NCI-H345 treated with DMSO at 0.1 percent for 48 hours (cell line): ENCODE data around the gene ACSL1.
"Not testable (repeated sequence)": the region's sequence is repeated elsewhere in the genome, so short reads cannot be mapped to it uniquely, and the experiment has no call there.

Experiments
- DNase-seq: peaks from one replicate; lab custom pipeline; 2025; ENCODE audit not compliant: unreplicated experiment; lab: John Stamatoyannopoulos, UW

ACSL1 gene

DNA sequence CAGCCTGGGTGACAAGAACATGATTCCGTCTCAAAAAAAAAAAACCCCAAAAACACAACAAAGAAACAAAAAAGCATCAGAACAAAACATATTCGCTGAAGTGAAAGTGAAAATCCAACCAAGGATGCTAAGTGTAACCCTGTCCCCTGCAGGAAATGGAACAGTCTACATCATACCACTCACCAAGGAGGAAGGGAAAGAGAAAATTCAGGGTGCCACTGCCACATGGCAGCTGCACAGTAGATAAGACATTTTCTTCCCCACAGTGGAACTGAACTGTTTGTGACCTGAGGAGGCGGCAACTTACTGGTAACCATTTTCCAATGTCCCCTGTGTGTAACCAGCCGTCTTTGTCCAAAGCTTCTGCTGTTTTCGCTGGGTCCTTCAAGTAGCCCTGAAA lies 63.7 kb downstream of the ACSL1 start:
- DNase-seq, result no peak

DNA sequence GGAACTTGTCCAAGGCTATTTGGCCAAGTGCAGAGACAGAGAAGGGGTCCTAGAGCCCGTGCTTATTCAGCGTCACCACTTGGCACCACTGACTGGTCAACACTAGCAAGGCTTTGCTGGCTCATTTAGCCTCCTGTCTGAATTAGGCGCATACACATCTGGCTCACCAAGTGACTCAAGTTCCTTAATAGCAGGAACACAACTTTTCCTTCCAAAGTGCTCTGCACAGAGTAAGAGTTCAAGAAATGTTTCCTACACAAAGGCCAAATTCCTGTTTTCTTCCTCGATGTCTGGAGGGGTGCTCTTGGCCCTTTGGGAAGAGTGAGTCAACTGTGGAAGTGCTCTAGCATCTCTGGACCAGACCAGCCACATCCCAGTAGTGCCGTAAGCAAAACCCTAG lies 65.1 kb downstream of the ACSL1 start:
- DNase-seq, result no peak

DNA sequence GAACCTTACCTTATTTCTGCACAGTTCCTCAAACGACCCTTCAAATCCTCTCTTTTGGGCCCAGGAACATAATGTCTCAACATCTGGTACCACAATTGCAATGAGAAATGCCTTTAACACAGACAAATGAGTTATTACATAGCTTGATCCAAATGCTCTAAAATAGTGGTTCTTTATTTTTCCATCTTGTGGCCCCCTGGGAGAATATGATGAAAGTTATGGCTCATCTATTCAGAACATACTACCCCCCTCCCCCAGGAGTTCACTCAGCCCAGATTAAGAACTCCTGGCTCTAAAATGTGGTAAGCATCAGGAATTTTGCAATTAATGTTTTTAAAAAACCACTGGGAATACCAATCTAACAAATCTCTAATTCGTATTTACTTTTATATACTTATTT lies 68.0 kb downstream of the ACSL1 start:
- DNase-seq, result no peak

DNA sequence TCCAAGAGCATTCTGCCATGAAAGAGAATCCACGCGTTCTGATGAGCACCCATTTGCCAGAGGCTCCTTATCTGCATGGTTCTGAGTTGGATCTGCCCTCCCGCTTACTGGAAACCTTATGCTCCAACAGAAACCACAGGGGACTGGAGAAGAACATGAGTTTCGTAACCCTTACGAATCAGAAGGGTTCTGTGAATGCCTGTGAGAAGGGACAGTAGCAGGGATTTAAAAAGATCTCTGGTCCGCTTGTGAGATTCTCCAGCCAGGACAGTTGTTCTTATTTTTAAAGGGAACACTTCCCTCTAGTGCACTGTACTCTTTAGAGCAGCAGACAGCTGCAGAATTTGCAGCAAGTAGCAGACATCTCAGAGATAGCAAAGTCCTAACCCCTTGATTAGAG lies 69.4 kb downstream of the ACSL1 start:
- no peak for DNase-seq

GRCh38 chr4:184755278-184755677 lies 70.5 kb downstream of the ACSL1 start:
- DNase-seq, result no peak

DNA sequence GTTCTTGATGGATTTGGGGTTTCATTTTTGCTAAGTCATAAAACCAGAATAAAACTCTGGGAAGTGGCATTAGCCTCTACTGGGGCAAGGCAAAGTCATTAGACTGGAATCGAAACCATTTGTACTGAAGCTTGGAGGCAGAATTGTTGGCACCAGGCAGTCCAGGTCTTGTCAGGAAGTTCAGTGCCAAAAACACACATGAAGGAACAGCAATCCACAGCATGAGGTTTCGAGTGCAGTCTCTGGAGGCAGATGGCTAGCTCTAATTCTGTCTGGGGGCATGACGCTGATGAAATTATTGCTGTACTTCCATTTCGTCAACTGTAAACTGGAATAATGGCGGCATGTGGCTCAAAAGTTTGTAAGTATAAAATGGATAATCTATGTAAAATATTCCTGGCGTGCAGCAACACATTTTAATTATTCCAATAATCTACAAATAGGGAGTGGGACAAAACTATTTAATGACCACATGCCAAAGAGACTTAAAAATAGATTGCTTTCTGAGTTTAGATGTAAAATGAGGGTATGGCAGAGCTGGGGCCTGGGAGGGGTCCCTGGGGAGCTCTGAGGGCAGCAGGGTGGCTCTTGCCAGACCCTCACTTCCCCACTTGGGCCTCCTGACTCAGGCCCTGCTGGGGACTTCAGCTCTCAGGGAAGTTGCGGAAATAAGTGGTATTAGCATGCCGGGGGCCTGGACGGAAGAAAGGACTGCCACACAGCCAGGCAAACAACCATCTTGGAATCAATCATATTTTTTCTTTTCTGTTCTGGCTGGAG lies 73.1 kb downstream of the ACSL1 start:
- no peak for DNase-seq

GRCh38 chr4:184751585-184751956 lies 74.2 kb downstream of the ACSL1 start:
- DNase-seq, result no peak

- DNase-seq, result no peak
These were observed 74.7 kb downstream of the ACSL1 start for GRCh38 chr4:184750926-184751584.

DNA sequence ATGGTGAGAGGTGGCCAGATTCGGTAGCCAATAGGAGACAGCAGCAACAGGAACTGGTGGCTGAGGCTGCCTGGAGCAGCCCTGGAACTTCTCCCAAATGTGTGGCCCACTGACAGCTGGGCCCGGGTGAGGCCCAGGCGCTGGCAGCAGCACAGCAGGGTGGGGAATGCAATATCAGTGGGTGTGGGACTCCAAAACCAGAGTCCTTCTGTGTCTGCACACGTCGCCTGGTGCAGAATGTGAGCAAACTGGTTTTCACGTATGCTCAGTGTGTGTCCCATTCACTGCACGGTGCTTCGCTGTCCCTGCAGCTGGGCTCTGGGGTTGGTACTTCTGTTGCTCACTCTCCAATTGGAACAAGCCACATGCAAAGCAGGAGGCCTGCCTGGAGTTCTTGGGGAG lies 77.5 kb downstream of the ACSL1 start:
- DNase-seq, result no peak

DNA sequence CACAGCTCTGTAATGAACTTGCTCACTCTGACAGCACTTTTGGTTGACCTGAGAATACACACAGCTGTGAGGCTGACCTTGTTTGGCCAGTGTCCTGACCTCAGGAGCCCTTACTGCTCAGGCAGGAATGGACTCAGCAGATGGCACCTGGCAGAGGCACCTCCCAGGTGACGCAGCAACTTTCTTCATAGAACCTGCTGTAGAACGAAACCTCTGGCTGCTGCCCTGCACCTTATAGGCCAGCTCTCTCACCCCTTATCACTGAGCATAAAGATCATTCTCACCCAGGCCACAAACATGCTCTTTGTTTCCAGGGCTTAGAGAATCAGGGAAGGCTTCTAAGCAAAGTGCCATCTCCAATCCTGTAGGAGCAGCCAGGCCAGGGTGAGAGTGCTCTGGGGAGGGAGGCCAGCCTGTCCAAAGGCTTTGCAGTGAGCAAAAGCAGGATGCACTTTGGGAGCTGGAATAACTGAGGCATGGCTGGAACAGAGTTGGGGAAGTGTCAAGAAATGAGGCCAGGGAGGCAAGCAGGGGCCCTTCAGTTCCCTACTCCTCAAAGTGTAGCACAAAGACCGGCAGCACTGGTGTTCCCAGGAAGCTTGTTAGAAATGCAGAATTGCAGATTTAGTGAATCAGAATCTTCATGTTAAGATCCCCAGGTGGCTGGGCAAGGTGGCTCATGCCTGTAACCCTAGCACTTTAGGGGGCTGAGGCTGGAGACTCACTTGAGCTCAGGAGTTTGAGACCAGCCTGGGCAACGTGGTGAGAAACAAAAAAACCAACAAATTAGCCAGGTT lies 78.5 kb downstream of the ACSL1 start:
- DNase-seq, result no peak

DNA sequence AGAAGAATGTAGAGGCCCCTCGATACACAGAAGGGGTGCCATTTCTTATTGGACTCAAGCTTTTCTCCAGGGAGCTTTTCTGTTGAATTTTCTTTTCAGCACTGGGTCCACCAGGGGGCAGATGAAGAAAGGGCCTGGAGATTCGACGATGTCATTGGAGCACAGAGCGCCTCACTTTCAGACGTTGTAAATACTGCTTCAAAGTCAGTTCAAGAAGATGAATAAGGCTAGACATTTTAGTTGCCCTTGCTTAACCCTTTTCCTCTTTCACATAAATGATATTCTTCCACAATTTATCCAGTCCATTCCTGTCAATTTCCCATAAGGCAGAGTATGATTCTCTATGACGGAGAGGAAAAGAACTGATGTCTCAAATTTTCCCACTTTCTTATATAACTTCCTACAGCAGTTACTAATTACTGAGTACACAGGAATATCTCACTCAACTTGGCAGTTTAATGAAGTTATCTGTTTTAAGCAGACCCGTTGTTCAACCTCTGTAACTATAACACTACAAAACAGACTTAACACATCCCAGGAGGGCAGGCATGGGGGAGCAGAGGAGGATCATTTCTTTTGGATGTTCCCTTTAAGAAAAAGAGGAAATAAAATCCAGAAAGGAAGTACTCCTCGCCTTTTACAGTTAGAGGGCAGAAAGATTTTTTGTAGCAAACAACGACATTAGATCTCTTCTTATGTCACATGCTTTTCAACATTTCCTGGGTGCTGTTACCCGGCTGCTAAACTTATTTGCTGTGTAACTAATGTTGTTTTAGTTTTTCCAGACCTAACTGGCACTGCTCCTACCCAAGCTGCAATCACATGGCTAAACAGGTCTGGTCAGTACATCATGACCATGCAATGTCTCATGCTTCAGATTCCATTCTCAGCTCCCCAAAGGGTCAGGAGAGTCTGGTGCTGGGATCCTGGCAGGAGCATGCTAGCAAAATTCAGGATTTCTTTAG lies 79.7 kb downstream of the ACSL1 start:
- DNase-seq, result peak; percentile 15

GRCh38 chr4:184744236-184744635 lies 81.5 kb downstream of the ACSL1 start:
- DNase-seq, result no peak

GRCh38 chr4:184743650-184744049 lies 82.1 kb downstream of the ACSL1 start:
- DNase-seq, result no peak

DNA sequence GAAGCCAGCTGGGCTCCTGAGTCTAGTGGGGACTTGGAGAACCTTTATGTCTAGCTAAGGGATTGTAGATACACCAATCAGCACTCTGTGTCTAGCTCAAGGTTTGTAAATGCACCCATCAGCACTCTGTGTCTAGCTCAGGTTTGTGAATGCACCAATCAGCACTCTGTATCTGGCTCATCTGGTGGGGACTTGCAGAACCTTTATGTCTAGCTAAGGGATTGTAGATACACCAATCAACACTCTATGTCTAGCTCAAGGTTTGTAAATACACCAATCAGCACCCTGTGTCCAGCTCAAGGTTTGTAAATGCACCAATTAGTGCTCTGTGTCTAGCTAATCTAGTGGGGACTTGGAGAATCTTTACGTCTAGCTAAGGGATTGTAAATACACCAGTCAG lies 84.1 kb downstream of the ACSL1 start:
- not testable (repeated sequence) for DNase-seq

DNA sequence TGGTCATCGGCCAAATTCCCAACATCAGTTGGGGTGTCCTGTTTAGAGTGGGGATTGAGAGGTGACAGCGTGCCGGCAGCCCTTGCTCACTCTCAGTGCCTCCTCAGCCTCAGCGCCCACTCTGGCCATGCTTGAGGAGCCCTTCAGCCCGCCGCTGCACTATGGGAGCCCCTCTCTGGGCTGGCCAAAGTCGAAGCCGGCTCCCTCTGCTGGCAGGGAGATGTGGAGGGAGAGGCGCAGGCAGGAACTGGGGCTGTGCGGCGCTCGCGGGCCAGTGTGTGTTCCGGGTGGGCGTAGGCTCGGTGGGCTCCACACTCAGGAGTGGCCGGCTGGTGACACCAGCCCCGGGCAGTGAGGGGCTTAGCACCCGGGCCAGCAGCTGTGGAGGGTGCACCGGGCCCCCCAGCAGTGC lies 84.8 kb downstream of the ACSL1 start:
- DNase-seq, result no peak

DNA sequence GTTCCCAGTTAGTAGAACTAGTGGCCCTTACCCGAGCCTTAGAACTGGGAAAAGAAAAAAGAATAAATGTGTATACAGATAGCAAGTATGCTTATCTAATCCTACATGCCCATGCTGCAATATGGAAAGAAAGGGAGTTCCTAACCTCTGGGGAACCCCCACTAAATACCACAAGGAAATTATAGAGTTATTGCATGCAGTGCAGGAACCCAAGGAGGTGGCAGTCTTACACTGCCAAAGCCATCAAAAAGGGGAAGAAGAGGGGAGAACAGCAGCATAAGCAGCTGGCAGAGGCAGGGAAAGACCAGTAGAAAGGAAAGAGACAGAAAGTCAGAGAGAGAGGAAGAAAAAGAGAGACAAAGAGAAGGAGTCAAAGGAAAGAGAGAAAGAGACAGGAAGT lies 86.2 kb downstream of the ACSL1 start:
- DNase-seq, result not testable (repeated sequence)

DNA sequence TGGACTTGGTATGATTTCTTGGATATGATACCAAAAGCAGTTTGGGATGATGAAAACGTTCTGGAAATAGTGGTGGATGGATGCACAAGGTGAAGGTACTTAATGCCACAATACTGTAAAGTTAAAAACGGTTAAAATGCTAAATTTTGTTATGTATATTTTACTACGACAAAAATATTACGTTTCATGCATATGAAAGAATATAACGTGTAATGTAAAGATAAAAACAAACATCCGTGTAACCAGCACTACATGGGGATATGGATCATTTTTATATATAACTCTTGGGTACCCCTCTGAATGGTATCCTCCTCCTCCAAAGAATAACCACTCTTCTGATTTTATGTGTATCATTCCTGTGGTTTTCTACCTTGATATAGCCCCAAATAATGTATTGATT lies 91.0 kb downstream of the ACSL1 start:
- DNase-seq, result peak; percentile 8

- DNase-seq, result peak; percentile 93
These were observed 91.9 kb downstream of the ACSL1 start, which contains the start of gene CENPU for GRCh38 chr4:184733654-184734524. TSS of gene CENPU (minus strand) at chr4:184734096. CDS start at chr4:184734062, 34 bp downstream.

DNA sequence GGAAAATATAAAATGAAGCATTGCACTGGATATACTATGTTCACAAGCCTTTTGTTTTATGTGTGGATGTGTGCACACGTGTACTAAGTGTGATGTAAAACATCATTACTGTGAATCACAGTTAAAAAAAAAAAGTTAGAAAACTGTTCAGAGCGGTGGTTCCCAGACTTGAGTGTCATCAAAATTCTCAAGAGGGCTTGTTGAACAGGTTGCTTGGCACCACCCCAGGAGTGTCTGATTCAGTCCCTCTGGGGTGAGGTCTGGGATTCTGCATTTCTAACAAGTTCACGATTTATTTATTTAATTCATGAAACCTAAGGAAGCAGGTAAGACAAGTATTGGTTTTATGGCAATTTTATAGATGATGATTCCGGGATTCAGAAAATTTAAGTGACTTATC lies 93.6 kb downstream of the ACSL1 start:
- no peak for DNase-seq

DNA sequence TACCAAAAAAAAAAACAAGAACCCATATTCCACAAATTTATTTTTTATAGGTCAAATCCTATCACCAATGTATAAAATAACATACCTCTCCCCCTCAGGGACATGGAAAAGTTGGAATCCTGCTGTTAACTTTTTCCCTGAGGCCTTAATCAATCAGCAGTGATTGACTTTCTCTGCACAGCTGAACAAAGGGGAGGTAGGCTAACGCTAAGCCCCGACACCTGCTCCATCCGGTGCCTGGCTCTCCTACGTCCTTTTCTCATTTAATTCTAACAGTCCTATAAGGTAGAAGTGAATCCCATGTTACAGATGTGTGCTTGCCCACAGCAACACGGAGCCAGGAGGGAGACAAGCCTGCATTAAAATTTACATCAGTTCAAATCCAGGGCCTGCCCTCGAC lies 94.7 kb downstream of the ACSL1 start:
- no peak for DNase-seq
